Bronchial epithelial cell (primary cell): Measurements from ENCODE around the gene RPL15. TPM values are rescaled to one million over a fixed set of nuclear protein-coding genes. Genes with fewer than 3 reads are reported as not detected.
"Not testable (repeated sequence)": the region's sequence is repeated elsewhere in the genome, so short reads cannot be mapped to it uniquely, and the experiment has no call there.

Experiments used
- DNase-seq: peaks from one replicate; pipeline ENCODE4 v3.0.0-alpha.2; 2010; ENCODE audit warnings: low read depth
- FAIRE-seq: peaks from 2 replicates; lab custom pipeline; 2011; peaks lifted over from hg19 to GRCh38; lab: Jason Lieb, UNC
- H3K27me3 ChIP-seq: 2 replicates; pipeline ENCODE4 v1.5.1; 2011; ENCODE audit warnings: low read length; ENCODE audit not compliant: control insufficient read depth, insufficient read depth
- H3K36me3 ChIP-seq: 2 replicates; pipeline ENCODE4 v1.5.1; 2011; ENCODE audit warnings: low read length; ENCODE audit not compliant: control insufficient read depth, insufficient read depth
- H3K4me3 ChIP-seq: 2 replicates; pipeline ENCODE4 v1.5.1; 2011; ENCODE audit warnings: mild to moderate bottlenecking, low read depth, low read length, control low read depth
- total RNA-seq: library from RNA; depleted of rRNA; stranded (reverse); fragments of >200 nt; gene quantifications from 2 replicates; pipeline ENCODE4 v1.2.1, GENCODE V29; 2014
- TF ChIP-seq, protein P1 (sequence below): IDR thresholded peaks from 2 replicates; pipeline ENCODE4 v1.5.1; 2011; ENCODE audit warnings: mild to moderate bottlenecking, moderate library complexity, low read length, control low read depth, inconsistent platforms; ENCODE audit not compliant: insufficient read depth, severe bottlenecking

Gene RPL15
- 2,265 and 4,496 TPM in 2 replicates for total RNA-seq

DNA sequence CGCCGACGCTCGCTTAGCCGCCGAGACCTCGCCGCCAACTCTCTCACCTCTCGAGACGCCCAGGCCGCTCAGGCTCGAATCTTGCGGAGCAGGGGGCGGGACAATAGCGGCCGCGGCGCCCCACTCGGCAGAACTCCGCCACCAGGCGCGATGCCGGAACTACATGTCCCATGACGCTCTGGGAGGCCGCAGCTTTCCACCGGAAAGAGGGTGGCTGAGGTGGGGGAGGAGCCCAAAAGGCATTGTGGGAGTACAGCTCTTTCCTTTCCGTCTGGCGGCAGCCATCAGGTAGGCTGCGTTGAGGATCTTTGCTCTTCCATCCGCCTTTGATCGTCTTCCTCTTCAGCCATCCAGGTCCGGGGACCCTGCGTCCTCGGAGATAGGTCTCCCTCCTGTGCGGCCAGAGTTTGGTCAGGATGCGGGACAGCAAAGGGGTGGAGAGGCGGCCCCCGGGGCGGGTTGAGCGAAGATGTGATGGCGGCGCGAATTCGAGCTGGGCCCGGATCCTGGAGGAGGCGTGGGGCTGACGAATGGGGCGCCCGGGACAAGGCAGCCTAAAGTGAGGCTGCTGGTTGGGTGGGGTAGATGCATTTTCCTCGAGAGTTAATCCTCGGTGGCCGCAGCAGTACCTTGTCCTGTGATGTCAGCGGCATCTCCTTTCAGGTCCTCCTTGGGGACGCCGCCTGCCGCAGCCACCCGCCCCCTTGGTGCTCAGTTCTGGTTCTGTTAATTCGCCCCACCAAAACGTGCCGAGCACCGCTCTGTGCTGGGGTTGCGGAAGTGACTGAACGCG lies at the start of gene RPL15, which contains the start of gene NKIRAS1:
Gene RPL15, plus strand, starts transcription at position 247 of the 793 bp plus-strand sequence. CDS start 728 bp downstream, outside the sequence.
Gene NKIRAS1, minus strand, starts transcription at position 105 of the 793 bp plus-strand sequence. CDS start 6,086 bp downstream, outside the sequence.
- H3K36me3 ChIP-seq, result peaks cover 7% of the 10 kb centered on the region
- TF ChIP-seq, protein P1, sequence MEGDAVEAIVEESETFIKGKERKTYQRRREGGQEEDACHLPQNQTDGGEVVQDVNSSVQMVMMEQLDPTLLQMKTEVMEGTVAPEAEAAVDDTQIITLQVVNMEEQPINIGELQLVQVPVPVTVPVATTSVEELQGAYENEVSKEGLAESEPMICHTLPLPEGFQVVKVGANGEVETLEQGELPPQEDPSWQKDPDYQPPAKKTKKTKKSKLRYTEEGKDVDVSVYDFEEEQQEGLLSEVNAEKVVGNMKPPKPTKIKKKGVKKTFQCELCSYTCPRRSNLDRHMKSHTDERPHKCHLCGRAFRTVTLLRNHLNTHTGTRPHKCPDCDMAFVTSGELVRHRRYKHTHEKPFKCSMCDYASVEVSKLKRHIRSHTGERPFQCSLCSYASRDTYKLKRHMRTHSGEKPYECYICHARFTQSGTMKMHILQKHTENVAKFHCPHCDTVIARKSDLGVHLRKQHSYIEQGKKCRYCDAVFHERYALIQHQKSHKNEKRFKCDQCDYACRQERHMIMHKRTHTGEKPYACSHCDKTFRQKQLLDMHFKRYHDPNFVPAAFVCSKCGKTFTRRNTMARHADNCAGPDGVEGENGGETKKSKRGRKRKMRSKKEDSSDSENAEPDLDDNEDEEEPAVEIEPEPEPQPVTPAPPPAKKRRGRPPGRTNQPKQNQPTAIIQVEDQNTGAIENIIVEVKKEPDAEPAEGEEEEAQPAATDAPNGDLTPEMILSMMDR, result peak; percentile 50
- no peaks in the 10 kb centered on the region for H3K27me3 ChIP-seq
- FAIRE-seq (no peak), DNase-seq (peak; percentile 91)
- peak within 1 kb of the TSS; percentile 100 for H3K4me3 ChIP-seq

DNA sequence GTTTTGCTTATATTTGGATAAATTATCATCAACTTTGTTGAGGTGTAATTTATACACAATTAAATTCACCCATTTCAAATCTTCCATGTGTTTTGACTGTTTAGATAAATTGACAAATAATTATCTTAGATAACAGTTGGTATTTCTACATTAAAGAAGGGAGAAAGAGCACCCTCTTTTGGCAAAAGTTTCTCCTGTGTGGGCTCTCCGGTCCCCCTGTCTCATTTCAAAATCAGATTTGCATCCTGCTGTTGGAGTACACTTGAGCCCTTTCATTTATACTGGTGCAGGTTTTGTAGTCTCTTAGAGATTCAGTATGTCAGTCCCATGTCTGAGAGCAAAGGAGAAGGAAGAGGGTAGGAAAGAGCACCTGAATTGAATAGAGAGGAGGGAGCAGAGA lies 49.5 kb upstream of the RPL15 start:
- Histone ChIP-seq H3K4me3 (no peak overlapping the region), H3K27me3 (no peaks in the 10 kb centered on the region), H3K36me3 (peaks cover 2% of the 10 kb centered on the region)
- TF ChIP-seq, protein P1, result no peak
- DNase-seq (no peak), FAIRE-seq (no peak)

DNA sequence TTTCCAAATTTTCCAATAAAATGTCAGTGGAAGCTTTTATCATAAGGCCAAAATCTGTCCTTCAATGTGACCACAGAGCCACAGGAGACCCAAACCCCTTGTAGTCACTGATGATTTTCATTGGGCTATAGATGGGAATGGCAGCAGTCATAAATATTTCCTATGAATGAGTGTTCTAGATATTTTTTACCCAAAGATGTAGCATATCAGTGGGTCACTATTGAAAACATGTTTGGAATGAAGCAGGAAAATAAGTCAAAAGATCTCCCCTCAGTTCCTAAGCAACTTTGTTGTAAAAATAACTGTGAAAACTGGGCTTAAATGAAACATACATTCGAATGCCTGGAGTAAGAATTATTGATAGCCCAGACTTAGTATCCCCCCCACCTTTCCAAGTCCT lies 49.1 kb upstream of the RPL15 start:
- peaks cover 2% of the 10 kb centered on the region for H3K36me3 ChIP-seq
- H3K27me3 ChIP-seq, result no peaks in the 10 kb centered on the region
- FAIRE-seq, result no peak
- no peak overlapping the region for H3K4me3 ChIP-seq
- DNase-seq, result no peak
- TF ChIP-seq, protein P1, result no peak

DNA sequence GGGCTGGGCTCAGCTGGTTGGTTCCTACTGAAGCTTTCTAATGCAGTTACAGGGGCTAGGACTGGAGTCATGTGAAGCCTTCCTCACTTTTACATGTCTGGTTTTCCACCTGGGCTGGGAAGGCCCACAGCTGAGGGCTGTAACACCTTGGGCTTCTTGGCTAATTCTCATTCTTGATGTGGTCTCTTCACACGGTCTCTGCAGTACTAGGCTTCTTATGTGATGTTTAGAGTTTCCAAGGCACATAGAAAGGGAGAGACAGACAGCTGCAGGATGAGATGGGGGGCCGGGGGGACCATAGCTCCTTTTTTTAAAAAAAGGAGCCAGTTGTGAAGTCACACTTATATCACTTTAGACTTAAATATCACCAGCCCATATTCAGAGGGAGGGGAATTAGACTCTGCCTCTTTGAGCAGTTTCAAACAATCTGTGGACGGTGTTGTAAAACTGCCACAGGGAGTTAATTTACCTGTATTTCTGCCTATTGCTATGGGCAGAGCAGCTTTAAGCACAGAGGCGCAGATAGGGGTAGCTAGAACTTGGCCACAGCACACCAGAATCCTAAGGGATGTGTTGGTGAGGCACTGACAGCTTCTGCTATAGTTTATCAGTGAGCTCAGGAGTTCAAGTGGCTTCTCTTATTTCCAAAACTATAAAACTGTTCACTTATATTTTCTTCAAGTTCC lies 46.8 kb upstream of the RPL15 start:
- no peaks in the 10 kb centered on the region for H3K27me3 ChIP-seq

DNA sequence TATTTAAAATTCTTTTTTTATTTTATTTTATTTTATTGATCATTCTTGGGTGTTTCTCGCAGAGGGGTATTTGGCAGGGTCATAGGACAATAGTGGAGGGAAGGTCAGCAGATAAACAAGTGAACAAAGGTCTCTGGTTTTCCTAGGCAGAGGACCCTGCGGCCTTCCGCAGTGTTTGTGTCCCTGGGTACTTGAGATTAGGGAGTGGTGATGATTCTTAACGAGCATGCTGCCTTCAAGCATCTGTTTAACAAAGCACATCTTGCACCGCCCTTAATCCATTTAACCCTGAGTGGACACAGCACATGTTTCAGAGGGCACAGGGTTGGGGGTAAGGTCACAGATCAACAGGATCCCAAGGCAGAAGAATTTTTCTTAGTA lies 46.3 kb upstream of the RPL15 start:
- DNase-seq, H3K4me3 ChIP-seq, H3K27me3 ChIP-seq, FAIRE-seq, H3K36me3 ChIP-seq: not testable (repeated sequence)

More for the DNA sequence above, 46.8 kb upstream of the RPL15 start:
- TF ChIP-seq, protein P1, result no peak
- DNase-seq, result no peak
- H3K4me3 ChIP-seq, result no peak overlapping the region
- no peaks in the 10 kb centered on the region for H3K36me3 ChIP-seq
- FAIRE-seq, result no peak

DNA sequence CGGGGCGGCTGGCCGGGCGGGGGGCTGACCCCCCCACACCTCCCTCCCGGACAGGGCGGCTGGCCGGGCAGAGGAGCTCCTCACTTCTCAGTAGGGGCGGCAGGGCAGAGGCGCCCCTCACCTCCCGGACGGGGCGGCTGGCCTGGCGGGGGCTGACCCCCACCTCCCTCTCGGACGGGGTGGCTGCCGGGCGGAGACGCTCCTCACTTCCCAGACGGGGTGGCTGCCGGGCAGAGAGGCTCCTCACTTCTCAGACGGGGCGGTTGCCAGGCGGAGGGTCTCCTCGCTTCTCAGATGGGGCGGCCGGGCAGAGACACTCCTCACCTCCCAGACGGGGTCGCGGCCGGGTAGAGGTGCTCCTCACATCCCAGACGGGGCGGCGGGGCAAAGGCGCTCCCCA lies 45.6 kb upstream of the RPL15 start:
- not testable (repeated sequence) for H3K36me3 ChIP-seq, H3K4me3 ChIP-seq, DNase-seq, FAIRE-seq, H3K27me3 ChIP-seq
